ENCODE measurements around the gene SCN4B.

GRCh38 chr11:118186346-118187107 is 33.9 kb upstream of the SCN4B start:
- TF ChIP-seq CTCF (conservative IDR thresholded peaks at IDR 0.05; ENCODE audit: low read depth, low read length): no peak
- TF ChIP-seq BHLHE40 (IDR thresholded peaks at IDR 0.05; ENCODE audit: low read depth, low read length): no peak
